Spleen (tissue), 11 donors: ENCODE results near the gene OR2W1. TPM values are rescaled to one million over a fixed set of nuclear protein-coding genes. Genes with fewer than 3 reads are reported as not detected.
A peak's percentile ranks its signal among the peaks of the same experiment; 100 is the strongest.

Experiments
- DNase-seq: peaks from one replicate; pipeline ENCODE4 v3.0.0-alpha.2; 2020
- H3K27ac ChIP-seq, 8 donors: fragments of 200-600 bp; sonication (generic) in 7 of 8; 1 replicate in 4 of 8; 2 replicates in 4 of 8; pipeline versions ENCODE4 v1.5.0 to v1.8.0; 2016 to 2021; ENCODE audit warnings: inconsistent platforms in 4 of 8, mild to moderate bottlenecking in 4 of 8, moderate library complexity in 1 of 8
- H3K27me3 ChIP-seq, 7 donors: fragments of 200-600 bp; sonication (generic) in 6 of 7; replicated peaks in 1 of 7; 1 replicate in 4 of 7; 2 replicates in 3 of 7; pipeline versions ENCODE4 v1.5.0 to v1.8.0; 2016 to 2021; ENCODE audit warnings: inconsistent platforms in 3 of 7, mild to moderate bottlenecking in 1 of 7
- H3K36me3 ChIP-seq, 6 donors: fragments of 200-600 bp; sonication (generic) in 5 of 6; 1 replicate in 4 of 6; 2 replicates in 2 of 6; pipeline versions ENCODE4 v1.5.0 to v1.8.0; 2016 to 2021; ENCODE audit warnings: inconsistent platforms in 2 of 6
- H3K4me1 ChIP-seq, 6 donors: fragments of 200-600 bp; sonication (generic) in 5 of 6; 1 replicate in 3 of 6; 2 replicates in 3 of 6; pipeline versions ENCODE4 v1.5.0 to v1.8.0; 2016 to 2021; ENCODE audit warnings: inconsistent platforms in 3 of 6
- H3K4me3 ChIP-seq, 8 donors: fragments of 200-600 bp; sonication (generic) in 7 of 8; 1 replicate in 4 of 8; 2 replicates in 4 of 8; pipeline versions ENCODE4 v1.5.0 to v1.8.0; 2016 to 2021; ENCODE audit warnings: inconsistent platforms in 4 of 8, mild to moderate bottlenecking in 4 of 8, moderate library complexity in 2 of 8
- H3K9me3 ChIP-seq, 8 donors: fragments of 200-600 bp; sonication (generic) in 7 of 8; 1 replicate in 4 of 8; 2 replicates in 4 of 8; pipeline versions ENCODE4 v1.5.0 to v1.8.0; 2016 to 2021; ENCODE audit warnings: inconsistent platforms in 4 of 8
- CTCF ChIP-seq, 11 experiments: fragments of 200-600 bp in 7 of 11; fragments of 450-650 bp in 4 of 11; sonication (generic) in 4 of 11; IDR thresholded peaks in 8 of 11; conservative IDR thresholded peaks in 3 of 11; 1 replicate in 7 of 11; 2 replicates in 4 of 11; pipeline versions ENCODE4 v1.4.0 to v1.8.0; 2016 to 2021; ENCODE audit warnings: antibody characterized with exemption in 11 of 11, inconsistent platforms in 4 of 11, mild to moderate bottlenecking in 1 of 11
- POLR2A ChIP-seq, 3 donors: fragments of 450-650 bp; IDR thresholded peaks; one replicate each; pipeline ENCODE4 v1.5.1; 2017; ENCODE audit warnings: antibody characterized with exemption in 3 of 3, mild to moderate bottlenecking in 1 of 3
- POLR2AphosphoS5 ChIP-seq, 3 donors: sonication (generic); formaldehyde crosslinking; IDR thresholded peaks; one replicate each; pipeline ENCODE4 v1.5.1; 2017; ENCODE audit warnings: antibody characterized with exemption in 3 of 3
- WGBS, 5 donors: extraction: QIAGEN DNeasy Blood & Tissue Kit in 3 of 5; methylation state at CpG; one replicate each; pipeline versions ENCODE4 v1.1.5 to v1.1.7; 2013 to 2018; 5-methylcytosine and 5-hydroxymethylcytosine counted together
- intact Hi-C: fragments of 100-400 bp; cut with DNase I; formaldehyde crosslinking; loops from one replicate; pipeline ENCODE4 v1.15.0; 2023; ENCODE audit warnings: low total_unique reads
- polyA plus RNA-seq, 3 donors: library from polyadenylated mRNA; stranded (reverse); fragments of 200-250 nt; gene quantifications; one replicate each; pipeline ENCODE4 v1.2.1, GENCODE V29; 2013
- total RNA-seq, 7 donors: library from RNA; depleted of rRNA in 3 of 7; stranded (reverse); fragments of >200 nt in 3 of 7; fragmentation: NEBNext Ultra II Directional in 4 of 7; extraction: Animal tissue kit (Norgen Biotek cat#: 25700) in 4 of 7; gene quantifications; one replicate each; pipeline versions ENCODE4 v1.1.0 to v1.2.1, GENCODE V29; 2016 to 2021
- donor health status: healthy with polysubstance abuse.
- donor health status: DM: no; HTN: no; CAD: no; lungs with moderate emphysema.
- donor health status: DM: no; HTN: no; CAD: no.
- donor health status: Bipolar disorder and iron deficiency.
- donor health status: healthy.
- donor health status: DM: no; HTN: no; CAD: no.
- donor health status: DM: yes; HTN: yes; CAD: no.

OR2W1 gene
- total and polyA plus RNA-seq, 10 donors = not detected

DNA sequence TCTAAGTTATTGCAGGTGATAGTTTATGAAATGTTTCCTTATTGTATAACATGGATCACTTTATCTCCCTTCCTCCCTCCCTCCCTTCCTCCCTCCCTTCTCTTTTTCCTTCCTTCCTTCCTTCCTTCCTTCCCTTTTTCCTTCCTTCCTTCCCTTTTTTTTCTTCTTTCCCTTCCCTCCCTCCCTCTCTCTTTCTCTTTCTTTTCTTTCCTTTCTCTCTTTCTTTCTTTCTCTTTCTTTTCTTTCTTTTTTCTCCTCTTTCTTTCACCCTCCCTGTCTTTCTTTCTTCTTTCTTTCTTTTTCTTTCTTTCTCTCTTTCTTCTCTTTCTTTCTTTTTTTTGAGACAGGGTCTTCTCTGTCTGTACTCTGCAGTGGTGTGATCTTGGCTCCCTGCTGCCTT lies 36.3 kb upstream of the OR2W1 start:
- no peak overlapping the region for H3K4me3 ChIP-seq
- no peak overlapping the region for H3K27ac ChIP-seq
- DNase-seq = no peak
- intact Hi-C loops = no loop called here
- peaks cover 0 to 22% (median 0%) of the 10 kb centered on the region in 7 donors for H3K27me3 ChIP-seq
- no peak for TF ChIP-seq POLR2A (IDR thresholded peaks at IDR 0.05)
- TF ChIP-seq POLR2AphosphoS5 (IDR thresholded peaks at IDR 0.05) = no peak
- TF ChIP-seq CTCF (IDR thresholded peaks at IDR 0.05 in 8 of 11, conservative IDR thresholded peaks at IDR 0.05 in 3 of 11) = no peak
- H3K4me1 ChIP-seq = no peaks in the 10 kb centered on the region
- H3K9me3 ChIP-seq = no peaks in the 10 kb centered on the region
- H3K36me3 ChIP-seq = no peaks in the 10 kb centered on the region

DNA sequence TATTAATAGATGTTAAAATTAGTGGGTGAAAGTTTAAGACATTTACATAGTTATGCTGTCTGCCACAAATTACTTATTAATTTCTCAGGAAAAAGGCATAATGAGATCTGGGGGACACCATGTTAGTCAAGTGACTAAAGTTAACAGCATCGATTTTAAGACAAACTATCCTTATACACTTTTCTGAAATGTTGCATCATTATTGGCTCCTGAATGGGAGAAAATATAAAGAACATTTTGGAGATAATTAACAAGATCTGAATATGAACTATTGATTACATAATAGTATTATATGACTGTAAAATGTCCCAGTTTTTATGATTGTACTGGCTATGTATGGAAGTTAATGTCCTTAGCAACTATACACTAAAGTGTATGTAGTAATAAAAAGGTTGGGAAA lies 34.2 kb upstream of the OR2W1 start:
- no peak overlapping the region for H3K4me3 ChIP-seq
- WGBS, 5 donors = 81 to 88% (median 84%) methylated on average over 1 of the region's 1 CpG

GRCh38 chr6:29071831-29072723 lies 27.1 kb upstream of the OR2W1 start:
- H3K4me3 ChIP-seq = no peak overlapping the region
- intact Hi-C loops = no loop called here
- 33 to 43% (median 38%) methylated on average over 9 of the region's 9 CpGs for WGBS, 5 donors
- H3K36me3 ChIP-seq = no peaks in the 10 kb centered on the region
- no peaks in the 10 kb centered on the region for H3K9me3 ChIP-seq
- DNase-seq = no peak
- no peaks in the 10 kb centered on the region for H3K4me1 ChIP-seq
- H3K27ac ChIP-seq = no peak overlapping the region
- peak in 6 of 11 experiments; percentile 22 to 54 (median 34) for TF ChIP-seq CTCF (IDR thresholded peaks at IDR 0.05 in 8 of 11, conservative IDR thresholded peaks at IDR 0.05 in 3 of 11)
- TF ChIP-seq POLR2A (IDR thresholded peaks at IDR 0.05) = no peak
- H3K27me3 ChIP-seq = peaks cover 0 to 38% (median 0%) of the 10 kb centered on the region in 7 donors

More for the DNA sequence above, 34.2 kb upstream of the OR2W1 start:
- H3K36me3 ChIP-seq = no peaks in the 10 kb centered on the region
- TF ChIP-seq CTCF (IDR thresholded peaks at IDR 0.05 in 8 of 11, conservative IDR thresholded peaks at IDR 0.05 in 3 of 11) = no peak
- no peak for TF ChIP-seq POLR2A (IDR thresholded peaks at IDR 0.05)
- no peak for TF ChIP-seq POLR2AphosphoS5 (IDR thresholded peaks at IDR 0.05)
- H3K27ac ChIP-seq = no peak overlapping the region
- intact Hi-C loops = no loop called here
- no peaks in the 10 kb centered on the region for H3K9me3 ChIP-seq
- H3K4me1 ChIP-seq = no peaks in the 10 kb centered on the region
- peaks cover 0 to 19% (median 0%) of the 10 kb centered on the region in 7 donors for H3K27me3 ChIP-seq
- DNase-seq = no peak

DNA sequence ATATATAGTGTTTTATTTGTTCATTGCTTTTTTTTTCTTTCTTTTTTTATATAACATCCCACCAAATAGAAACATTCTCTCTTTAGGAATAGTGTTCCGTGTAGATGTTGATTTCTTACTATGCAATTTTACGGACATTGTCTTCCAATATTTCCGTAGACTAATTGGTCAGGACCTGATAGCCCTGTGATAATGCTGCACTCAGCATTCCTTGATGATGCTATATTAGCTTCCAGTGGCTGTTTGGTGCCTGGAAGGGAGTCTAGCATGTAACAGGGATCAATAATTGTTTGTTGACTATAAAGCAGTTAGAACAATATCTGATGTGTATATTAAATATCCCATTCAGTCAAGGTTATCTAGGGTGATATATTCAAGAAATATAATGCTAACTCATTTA lies 6.7 kb upstream of the OR2W1 start:
- WGBS, 5 donors = 81 to 87% (median 85%) methylated on average over 3 of the region's 3 CpGs
- H3K27ac ChIP-seq = no peak overlapping the region
- no peaks in the 10 kb centered on the region for H3K36me3 ChIP-seq
- no peak for TF ChIP-seq CTCF (IDR thresholded peaks at IDR 0.05 in 8 of 11, conservative IDR thresholded peaks at IDR 0.05 in 3 of 11)
- TF ChIP-seq POLR2A (IDR thresholded peaks at IDR 0.05) = no peak
- H3K4me3 ChIP-seq = no peak overlapping the region
- H3K4me1 ChIP-seq = no peaks in the 10 kb centered on the region
- intact Hi-C loops = no loop called here
- H3K27me3 ChIP-seq = peaks cover 0 to 30% (median 0%) of the 10 kb centered on the region in 7 donors
- DNase-seq = no peak
- peaks cover 0 to 17% (median 7%) of the 10 kb centered on the region in 8 donors for H3K9me3 ChIP-seq
